Endometrial microvascular endothelial cells (primary cell): ENCODE data around the gene BRF1. TPM values are rescaled to one million over a fixed set of nuclear protein-coding genes. Genes with fewer than 3 reads are reported as not detected.
"Not testable (repeated sequence)": the region's sequence is repeated elsewhere in the genome, so short reads cannot be mapped to it uniquely, and the experiment has no call there.

Source experiments
- in situ Hi-C: cut with HindIII; loops from 2 replicates; pipeline ENCODE4 v1.10.0; 2017; ENCODE audit warnings: low sequenced_read_pairs, low pct_unique_long_range_greater_than_20kb; ENCODE audit errors: inconsistent ontology term
- total RNA-seq: library from RNA; depleted of rRNA; stranded (reverse); fragments of >200 nt; gene quantifications from one replicate; pipeline ENCODE4 v1.2.3, GENCODE V29; 2015; ENCODE audit errors: inconsistent ontology term

Gene BRF1
- total RNA-seq, 1 donor from 2014 or later = 32.7 TPM

GRCh38 chr14:105333613-105334364 lies 33.0 kb upstream of the BRF1 start:
- in situ Hi-C loops = no loop called here

DNA sequence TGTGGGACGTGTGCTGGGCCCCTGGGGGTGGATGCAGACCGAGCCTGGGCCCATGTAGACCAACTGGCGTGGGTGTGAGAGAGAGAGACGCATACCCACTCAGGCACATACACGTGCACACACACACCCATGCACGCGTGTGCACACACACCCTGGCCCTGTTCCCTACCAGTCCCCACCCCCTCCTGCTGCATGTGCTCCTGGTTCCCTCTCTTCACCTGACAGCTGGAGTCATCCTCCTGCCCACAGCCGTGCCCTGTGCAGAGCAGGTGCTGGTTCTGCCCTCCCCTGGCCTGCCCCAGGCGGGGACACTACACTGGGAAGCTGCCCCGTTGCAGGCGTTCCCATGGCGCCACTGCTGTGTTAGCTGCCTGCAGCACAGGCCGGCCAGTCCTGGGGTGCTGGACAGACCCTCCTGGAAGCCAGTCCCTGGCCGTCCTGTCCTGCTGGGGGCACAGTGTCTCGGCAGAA lies 32.3 kb upstream of the BRF1 start:
- in situ Hi-C loops = no loop called here

DNA sequence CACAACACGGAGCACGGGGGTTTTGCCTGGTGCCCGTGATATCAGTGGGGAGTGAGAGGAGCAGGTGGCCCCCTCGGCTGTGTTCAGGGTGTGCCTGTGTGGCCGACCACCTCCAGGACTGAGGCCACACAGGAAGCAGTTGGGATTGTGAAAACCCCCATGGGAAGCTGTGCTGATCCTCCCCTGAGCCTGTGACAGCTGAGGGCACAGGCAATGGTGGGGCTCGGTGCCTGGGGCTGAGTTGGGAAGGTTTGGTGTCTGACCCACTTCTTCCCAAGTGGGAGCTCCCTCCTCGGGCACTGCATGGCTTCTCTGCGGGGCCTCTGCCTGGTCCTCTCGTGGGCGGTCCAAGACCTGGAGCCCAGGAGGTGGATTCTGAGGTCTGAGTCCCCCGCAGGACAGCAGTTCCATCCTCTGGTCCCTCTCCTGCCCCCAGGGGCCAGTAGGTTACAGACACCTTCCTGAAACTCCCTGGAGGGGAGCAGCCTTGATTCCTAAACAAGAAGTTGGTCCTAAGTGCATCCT lies 31.6 kb upstream of the BRF1 start:
- in situ Hi-C loops = no loop called here

DNA sequence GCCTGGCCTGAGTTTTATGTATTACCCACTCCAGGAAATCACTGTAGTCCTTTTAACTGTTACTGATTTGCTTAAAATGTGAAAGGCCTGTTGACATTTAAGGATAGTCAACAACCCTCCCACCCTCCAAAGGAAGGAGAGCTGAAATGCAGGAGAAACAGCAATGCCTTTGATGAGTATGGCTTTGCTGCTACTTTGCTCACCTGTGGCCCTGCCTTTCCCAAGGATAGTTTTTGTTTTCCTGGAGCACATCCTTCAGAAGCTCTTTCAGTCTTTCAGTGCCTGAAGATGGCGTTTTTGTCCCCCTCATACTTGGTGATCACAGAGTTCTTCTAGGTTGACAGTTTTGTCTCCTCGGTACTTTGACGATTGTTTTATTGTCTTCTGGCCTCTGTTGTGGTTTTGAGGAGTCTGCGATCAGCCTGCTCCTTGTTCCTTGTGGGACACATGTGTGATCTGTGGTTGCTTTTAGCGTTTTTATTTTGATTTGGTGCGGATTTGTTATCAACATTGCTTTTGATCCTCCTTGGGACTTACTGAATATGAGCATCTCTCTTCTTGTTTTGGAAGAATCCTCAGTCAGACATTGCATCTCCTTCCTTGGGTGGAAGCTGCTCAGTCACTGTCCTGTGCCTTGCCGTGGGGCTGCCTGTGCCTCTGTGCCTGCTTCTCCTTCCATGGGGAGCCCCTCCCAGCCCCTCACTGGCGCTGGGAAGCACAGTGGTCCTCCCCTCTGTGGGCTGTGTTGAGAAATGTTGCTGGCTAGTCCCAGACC lies 31.0 kb upstream of the BRF1 start:
- in situ Hi-C loops = no loop called here

- in situ Hi-C loops = no loop called here
These were observed 29.7 kb upstream of the BRF1 start for GRCh38 chr14:105330491-105330895.

GRCh38 chr14:105329411-105330150 lies 28.8 kb upstream of the BRF1 start:
- in situ Hi-C loops = no loop called here

GRCh38 chr14:105328678-105329390 lies 28.0 kb upstream of the BRF1 start:
- in situ Hi-C loops = no loop called here

DNA sequence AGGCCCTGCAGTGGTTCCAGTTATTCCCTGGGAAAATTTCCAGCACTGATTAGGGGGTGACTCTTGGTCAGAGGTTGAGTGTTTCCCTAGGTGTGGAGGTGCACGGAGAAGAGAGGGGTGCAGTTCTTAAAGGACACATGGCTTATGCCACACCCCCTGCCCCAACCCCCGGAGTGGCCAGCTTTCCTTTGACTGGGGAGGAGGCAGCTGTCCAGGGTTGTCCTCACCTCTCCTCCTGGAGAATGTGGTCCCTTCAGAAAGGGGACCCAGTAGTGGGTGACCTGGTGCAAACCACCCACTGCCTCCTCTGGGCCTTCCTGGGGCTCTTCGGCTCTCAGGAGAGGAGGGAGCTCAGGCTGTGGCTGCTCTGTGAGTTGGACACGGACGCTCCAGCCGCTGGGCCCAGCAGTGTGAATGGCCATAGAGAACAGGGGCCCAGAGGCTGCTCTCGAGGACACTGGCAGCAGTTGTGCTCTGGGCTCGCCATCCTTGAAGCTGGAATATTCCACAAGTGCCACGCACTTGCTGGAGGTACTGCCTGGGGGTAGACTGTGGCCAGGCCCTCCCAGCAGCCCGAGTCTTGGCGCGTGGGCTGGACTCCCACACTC lies 27.4 kb upstream of the BRF1 start:
- in situ Hi-C loops = no loop called here

DNA sequence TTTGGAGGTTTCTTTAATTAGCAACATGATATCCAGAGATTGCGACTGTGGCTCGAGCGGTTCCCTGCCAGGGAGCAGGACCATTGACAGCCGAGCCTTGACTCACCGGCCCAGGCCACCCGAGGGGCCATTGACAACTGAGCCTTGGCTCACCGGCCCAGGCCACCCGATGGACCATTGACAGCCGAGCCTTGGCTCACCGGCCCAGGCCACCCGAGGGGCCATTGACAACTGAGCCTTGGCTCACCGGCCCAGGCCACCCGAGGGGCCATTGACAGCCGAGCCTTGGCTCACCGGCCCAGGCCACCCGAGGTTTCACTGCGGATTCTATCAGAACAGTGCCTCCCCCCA lies 26.9 kb upstream of the BRF1 start:
- in situ Hi-C loops = not testable (repeated sequence)

DNA sequence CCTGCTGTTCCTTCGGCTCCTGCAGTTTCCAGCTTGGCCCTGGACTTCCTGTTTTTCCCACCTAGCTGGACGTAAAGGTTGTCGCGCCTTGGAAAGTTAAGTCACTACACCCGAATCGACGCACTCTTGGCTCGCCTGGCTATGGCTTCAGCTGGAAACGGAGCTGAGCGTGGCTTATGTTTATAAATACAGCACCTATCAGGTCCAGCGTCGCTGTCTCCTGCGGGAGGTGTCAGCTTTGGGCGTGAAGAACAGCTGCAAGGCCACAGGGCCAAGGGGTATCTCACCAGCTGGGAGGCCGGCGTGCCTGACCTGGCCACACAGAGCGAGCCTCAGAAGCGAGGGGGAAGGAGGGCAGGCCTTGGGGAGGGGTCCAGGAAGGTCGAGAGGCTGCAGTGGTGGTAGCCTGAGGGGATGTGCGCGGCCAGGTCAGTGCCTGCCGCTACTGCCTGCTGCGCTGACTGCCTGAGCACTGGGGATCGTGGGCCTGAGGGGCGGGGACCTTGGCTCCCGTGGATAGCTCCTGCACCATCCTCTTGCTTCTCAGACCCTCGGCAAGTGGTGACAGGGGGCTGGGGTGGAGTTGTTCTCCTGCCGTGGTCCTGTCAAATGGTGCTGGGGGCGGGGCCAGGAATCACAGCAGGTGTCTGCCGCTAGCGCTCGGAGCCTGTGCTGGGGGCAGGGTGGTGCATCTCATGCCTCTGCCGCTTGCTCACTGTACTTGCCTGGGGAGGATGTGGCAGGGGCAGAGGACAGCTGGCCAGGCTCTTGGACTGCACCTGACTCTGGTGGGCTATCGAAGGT lies 26.3 kb upstream of the BRF1 start:
- in situ Hi-C loops = no loop called here

DNA sequence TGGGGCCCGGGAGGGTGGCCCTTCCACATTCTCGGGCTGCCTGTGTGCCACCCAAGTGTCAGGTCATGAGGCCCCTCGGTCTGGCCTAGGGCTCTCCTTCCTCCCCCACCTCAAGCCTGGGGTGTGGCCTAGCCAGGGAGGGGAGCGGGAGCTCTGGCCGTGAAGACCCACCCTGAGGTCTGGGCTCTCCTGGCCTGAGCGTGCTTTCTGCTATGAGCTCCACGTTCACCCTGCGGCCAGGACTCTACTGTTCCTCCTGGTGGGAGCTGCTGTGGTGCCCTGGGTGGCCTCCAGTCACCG lies 25.7 kb upstream of the BRF1 start:
- in situ Hi-C loops = no loop called here

DNA sequence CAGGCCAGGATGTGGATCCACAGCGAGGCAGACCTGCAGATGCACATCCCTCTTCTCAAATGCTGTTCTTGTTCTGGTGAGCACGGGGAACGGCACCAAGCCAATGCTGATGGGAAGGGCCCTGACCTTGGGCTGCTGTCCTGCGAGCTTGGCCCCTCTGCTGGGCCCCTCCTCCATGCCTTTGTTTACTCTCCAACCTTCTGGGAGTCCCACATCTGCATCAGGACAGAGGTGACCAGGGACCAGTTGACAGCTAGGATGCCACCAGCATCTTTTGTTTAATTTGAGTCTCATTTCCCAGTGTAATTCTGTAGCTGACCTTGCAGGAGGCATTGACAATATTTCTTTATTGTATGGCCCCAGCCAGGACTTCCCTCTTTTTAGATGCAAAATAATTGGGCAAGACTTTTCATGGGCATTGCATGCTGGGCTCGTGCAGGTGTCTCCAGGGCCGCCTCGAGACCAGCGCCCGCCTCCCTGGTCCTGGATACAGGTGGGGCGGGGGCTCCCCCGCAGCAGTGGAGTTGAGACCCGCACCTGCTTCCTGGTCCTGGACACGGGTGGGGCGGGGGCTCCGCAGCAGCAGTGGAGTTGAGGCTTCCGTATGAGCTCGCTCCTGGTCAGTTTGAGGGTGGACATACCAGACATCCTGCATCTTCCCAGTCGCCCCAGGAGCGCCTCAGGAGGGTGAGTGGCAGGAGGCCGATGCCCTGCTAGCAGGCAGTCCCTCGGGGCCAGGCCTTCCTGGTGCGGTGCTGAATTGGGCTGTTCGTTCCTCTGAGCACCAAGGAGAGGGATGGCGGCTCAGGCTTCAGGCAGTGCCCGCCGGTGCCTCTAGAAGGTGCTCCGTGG lies 25.1 kb upstream of the BRF1 start:
- in situ Hi-C loops = no loop called here

GRCh38 chr14:105325303-105325702 lies 24.5 kb upstream of the BRF1 start:
- in situ Hi-C loops = no loop called here

- in situ Hi-C loops = no loop called here
These were observed 24.1 kb upstream of the BRF1 start for GRCh38 chr14:105324871-105325270.

- in situ Hi-C loops = no loop called here
These were observed 23.4 kb upstream of the BRF1 start for GRCh38 chr14:105324080-105324778.

DNA sequence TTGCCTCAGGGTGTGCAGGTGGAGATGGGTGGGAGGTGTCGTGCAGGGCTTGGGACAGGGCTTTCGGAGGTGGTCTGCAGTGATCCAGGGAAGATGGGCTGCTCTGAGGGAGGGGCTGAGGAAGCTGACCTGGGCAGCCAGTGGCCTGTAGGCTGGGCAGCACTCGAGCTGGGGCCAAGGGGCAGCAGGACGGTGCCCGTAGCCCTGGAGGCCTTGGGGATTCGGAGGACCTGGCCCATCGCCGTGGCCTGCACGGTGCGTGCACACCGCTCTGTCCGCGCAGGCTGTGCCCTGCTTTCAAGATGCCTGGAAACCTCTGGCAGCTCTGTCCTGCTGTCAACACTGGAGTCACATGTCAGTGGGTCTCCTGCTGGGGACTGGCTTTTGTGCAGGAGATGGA lies 22.9 kb upstream of the BRF1 start:
- in situ Hi-C loops = no loop called here
